ENCODE results near the gene GID8.

The GID8 gene

GRCh38 chr20:62891111-62891510, 46.8 kb upstream of the GID8 start:
- no peak for DNase-seq (ENCODE audit: extremely low spot score)
- POLR2A ChIA-PET: no interaction called here
- TF ChIP-seq, protein P1, sequence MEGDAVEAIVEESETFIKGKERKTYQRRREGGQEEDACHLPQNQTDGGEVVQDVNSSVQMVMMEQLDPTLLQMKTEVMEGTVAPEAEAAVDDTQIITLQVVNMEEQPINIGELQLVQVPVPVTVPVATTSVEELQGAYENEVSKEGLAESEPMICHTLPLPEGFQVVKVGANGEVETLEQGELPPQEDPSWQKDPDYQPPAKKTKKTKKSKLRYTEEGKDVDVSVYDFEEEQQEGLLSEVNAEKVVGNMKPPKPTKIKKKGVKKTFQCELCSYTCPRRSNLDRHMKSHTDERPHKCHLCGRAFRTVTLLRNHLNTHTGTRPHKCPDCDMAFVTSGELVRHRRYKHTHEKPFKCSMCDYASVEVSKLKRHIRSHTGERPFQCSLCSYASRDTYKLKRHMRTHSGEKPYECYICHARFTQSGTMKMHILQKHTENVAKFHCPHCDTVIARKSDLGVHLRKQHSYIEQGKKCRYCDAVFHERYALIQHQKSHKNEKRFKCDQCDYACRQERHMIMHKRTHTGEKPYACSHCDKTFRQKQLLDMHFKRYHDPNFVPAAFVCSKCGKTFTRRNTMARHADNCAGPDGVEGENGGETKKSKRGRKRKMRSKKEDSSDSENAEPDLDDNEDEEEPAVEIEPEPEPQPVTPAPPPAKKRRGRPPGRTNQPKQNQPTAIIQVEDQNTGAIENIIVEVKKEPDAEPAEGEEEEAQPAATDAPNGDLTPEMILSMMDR (IDR thresholded peaks at IDR 0.05; ENCODE audit: control extremely low read depth, extremely low read depth, low read depth, missing control alignments): no peak
- CTCF ChIA-PET: interaction anchor here (0.7 to 6.3 kb wide), 4 partner anchors 10 to 29 kb away, joined by 3 to 66 read pairs (median 3); no protein-coding TSS in a partner anchor

- CTCF ChIA-PET: interaction anchor here (1.0 to 6.3 kb wide), 2 partner anchors 8 to 21 kb away, joined by 3 to 66 read pairs; no protein-coding TSS in a partner anchor
- no peak for DNase-seq (ENCODE audit: extremely low spot score)
- POLR2A ChIA-PET: no interaction called here
- TF ChIP-seq, protein P1 (IDR thresholded peaks at IDR 0.05; ENCODE audit: control extremely low read depth, extremely low read depth, low read depth, missing control alignments): no peak
Observed at GRCh38 chr20:62892348-62893304, 45.3 kb upstream of the GID8 start.

GRCh38 chr20:62893700-62894099, 44.2 kb upstream of the GID8 start:
- ChIA-PET CTCF (interaction anchor here (1.0 to 2.1 kb wide), 6 partner anchors 14 to 115 kb away, joined by 3 to 7 read pairs (median 5); no protein-coding TSS in a partner anchor), POLR2A (no interaction called here)
- no peak for DNase-seq (ENCODE audit: extremely low spot score)
- TF ChIP-seq, protein P1 (IDR thresholded peaks at IDR 0.05; ENCODE audit: control extremely low read depth, extremely low read depth, low read depth, missing control alignments): no peak

DNA sequence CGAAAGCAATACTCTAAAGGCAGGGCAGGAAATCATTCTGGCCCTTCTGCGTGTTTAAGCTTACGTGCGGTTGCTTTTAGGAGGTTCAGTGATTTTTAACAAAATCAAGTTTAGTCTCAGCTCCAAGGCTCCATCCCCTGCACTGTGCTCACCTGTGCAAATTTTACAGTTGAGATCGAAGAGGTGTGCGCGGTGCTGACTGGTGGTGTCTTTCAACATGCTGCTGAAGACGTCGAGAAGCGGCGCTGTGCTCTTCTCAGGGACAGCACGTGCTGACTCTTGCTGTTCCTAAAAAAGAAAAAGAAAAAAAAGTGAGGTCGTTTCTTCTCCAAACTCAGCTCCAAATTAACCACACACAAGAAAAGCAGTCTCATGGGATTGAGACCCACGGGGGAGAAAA, 43.7 kb upstream of the GID8 start:
- CTCF ChIA-PET: interaction anchor here (1.4 to 2.1 kb wide), 5 partner anchors 13 to 115 kb away, joined by 3 to 7 read pairs (median 5); no protein-coding TSS in a partner anchor
- TF ChIP-seq, protein P1 (IDR thresholded peaks at IDR 0.05; ENCODE audit: control extremely low read depth, extremely low read depth, low read depth, missing control alignments): no peak
- DNase-seq (ENCODE audit: extremely low spot score): no peak
- POLR2A ChIA-PET: no interaction called here

- ChIA-PET POLR2A (no interaction called here), CTCF (interaction anchor here (1.8 to 2.1 kb wide), 2 partner anchors 12 to 113 kb away, joined by 6 to 7 read pairs; no protein-coding TSS in a partner anchor)
- TF ChIP-seq, protein P1 (IDR thresholded peaks at IDR 0.05; ENCODE audit: control extremely low read depth, extremely low read depth, low read depth, missing control alignments): no peak
Observed at GRCh38 chr20:62895539-62895938, 42.4 kb upstream of the GID8 start.

DNA sequence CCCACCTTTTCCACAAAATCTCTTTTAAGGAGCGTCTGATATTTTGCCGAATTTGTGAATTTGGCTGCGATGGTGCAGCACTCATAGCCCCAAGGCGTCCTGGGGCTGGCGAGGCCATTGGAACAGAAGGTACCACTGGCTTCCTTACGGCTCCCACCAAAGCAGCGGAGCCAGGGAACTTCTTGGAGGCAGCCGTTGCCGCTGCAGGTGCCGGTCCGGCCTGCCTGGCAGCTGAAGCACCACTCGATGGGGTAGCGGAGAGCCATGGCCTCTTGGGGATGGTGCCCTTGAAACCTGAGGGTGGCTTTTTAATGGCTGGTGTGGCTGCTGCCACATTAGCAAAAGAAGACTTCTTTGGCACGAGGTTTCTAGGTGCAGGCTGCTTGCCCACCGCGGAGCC, 41.4 kb upstream of the GID8 start:
- ChIA-PET CTCF (interaction anchor here (1.0 to 10.0 kb wide), 2 partner anchors 20 to 32 kb away, joined by 3 to 153 read pairs; no protein-coding TSS in a partner anchor), POLR2A (no interaction called here)
- no peak for DNase-seq (ENCODE audit: extremely low spot score)
- TF ChIP-seq, protein P1 (IDR thresholded peaks at IDR 0.05; ENCODE audit: control extremely low read depth, extremely low read depth, low read depth, missing control alignments): no peak

More at GRCh38 chr20:62895539-62895938, 42.4 kb upstream of the GID8 start:
- DNase-seq (ENCODE audit: extremely low spot score): no peak

Data from GM10248 (cell line).